CD4-positive, alpha-beta memory T cell (primary cell): ENCODE measurements around the gene HAPSTR1. TPM values are rescaled to one million over a fixed set of nuclear protein-coding genes. Genes with fewer than 3 reads are reported as not detected.

Experiments used
- CTCF ChIA-PET: fragments of 350-600 bp; sonication (Branson Sonifier 250); formaldehyde crosslinking; loops from one replicate; lab custom pipeline; 2021; ENCODE audit warnings: inconsistent platforms; ENCODE audit not compliant: partially characterized antibody; lab: Charles Lee
- POLR2A ChIA-PET: fragments of 350-600 bp; sonication (Branson Sonifier 250); formaldehyde crosslinking; loops from one replicate; lab custom pipeline; 2021; ENCODE audit not compliant: partially characterized antibody; lab: Charles Lee
- DNase-seq, 5 donors: peaks; one replicate each; pipeline versions ENCODE4 v3.0.0 to v3.0.0-alpha.2; 2020 to 2022; ENCODE audit warnings: mixed read lengths in 1 of 5
- H3K27ac ChIP-seq: one replicate; pipeline ENCODE4 v1.7.0; 2013; ENCODE audit warnings: low read depth, low read length
- H3K27me3 ChIP-seq: 2 replicates; pipeline ENCODE4 v1.7.0; 2013; ENCODE audit warnings: mild to moderate bottlenecking, low read length, moderate library complexity; ENCODE audit not compliant: insufficient read depth
- H3K36me3 ChIP-seq: 2 replicates; pipeline ENCODE4 v1.7.0; 2013; ENCODE audit warnings: mild to moderate bottlenecking, low read length, moderate library complexity; ENCODE audit not compliant: insufficient read depth
- H3K4me1 ChIP-seq: 2 replicates; pipeline ENCODE4 v1.7.0; 2013; ENCODE audit warnings: mild to moderate bottlenecking, low read length, moderate library complexity; ENCODE audit not compliant: insufficient read depth
- H3K4me3 ChIP-seq, 2 donors: one replicate each; pipeline ENCODE4 v1.7.0; 2013; ENCODE audit warnings: low read length in 2 of 2, mild to moderate bottlenecking in 1 of 2
- H3K9me3 ChIP-seq, 2 donors: one replicate each; pipeline ENCODE4 v1.7.0; 2013; ENCODE audit warnings: low read length in 2 of 2, control low read depth in 1 of 2; ENCODE audit not compliant: control insufficient read depth in 1 of 2
- H3K27ac Mint-ChIP-seq, 7 donors: one replicate each; pipeline ENCODE4 v1.8.0; 2020 to 2021; ENCODE audit warnings: mixed read lengths in 7 of 7, mild to moderate bottlenecking in 6 of 7, inconsistent platforms in 3 of 7, moderate library complexity in 3 of 7
- H3K27me3 Mint-ChIP-seq, 2 donors: one replicate each; pipeline ENCODE4 v1.8.0; 2020 to 2021; ENCODE audit warnings: mixed read lengths in 2 of 2
- H3K36me3 Mint-ChIP-seq, 2 donors: one replicate each; pipeline ENCODE4 v1.8.0; 2020 to 2021; ENCODE audit warnings: mixed read lengths in 2 of 2, inconsistent platforms in 1 of 2, mild to moderate bottlenecking in 1 of 2
- H3K4me1 Mint-ChIP-seq, 4 donors: one replicate each; pipeline ENCODE4 v1.8.0; 2020 to 2021; ENCODE audit warnings: mixed read lengths in 4 of 4, mild to moderate bottlenecking in 1 of 4
- H3K4me3 Mint-ChIP-seq, 8 donors: one replicate each; pipeline ENCODE4 v1.8.0; 2020 to 2021; ENCODE audit warnings: mixed read lengths in 8 of 8, mild to moderate bottlenecking in 7 of 8, moderate library complexity in 6 of 8, inconsistent platforms in 3 of 8
- H3K9me3 Mint-ChIP-seq, 8 donors: one replicate each; pipeline ENCODE4 v1.8.0; 2020 to 2021; ENCODE audit warnings: mixed read lengths in 8 of 8, mild to moderate bottlenecking in 5 of 8, inconsistent platforms in 3 of 8, moderate library complexity in 1 of 8
- intact Hi-C: fragments of 100-400 bp; cut with micrococcal nuclease; formaldehyde crosslinking; loops from one replicate; pipeline ENCODE4 v1.15.1; 2023
- polyA plus RNA-seq, 2 donors: library from polyadenylated mRNA; unstranded; fragments of 300-500 nt; fragmentation: Illumina TruSeq; gene quantifications; one replicate each; pipeline ENCODE4 v1.2.3, GENCODE V29; 2021
- total RNA-seq, 2 experiments: library from RNA; stranded (reverse); gene quantifications; one replicate each; pipeline ENCODE4 v1.2.3, GENCODE V29; 2021

Gene HAPSTR1
- total and polyA plus RNA-seq, 4 experiments from 2014 or later: 7.2 to 90.5 (median 55.4) TPM

DNA sequence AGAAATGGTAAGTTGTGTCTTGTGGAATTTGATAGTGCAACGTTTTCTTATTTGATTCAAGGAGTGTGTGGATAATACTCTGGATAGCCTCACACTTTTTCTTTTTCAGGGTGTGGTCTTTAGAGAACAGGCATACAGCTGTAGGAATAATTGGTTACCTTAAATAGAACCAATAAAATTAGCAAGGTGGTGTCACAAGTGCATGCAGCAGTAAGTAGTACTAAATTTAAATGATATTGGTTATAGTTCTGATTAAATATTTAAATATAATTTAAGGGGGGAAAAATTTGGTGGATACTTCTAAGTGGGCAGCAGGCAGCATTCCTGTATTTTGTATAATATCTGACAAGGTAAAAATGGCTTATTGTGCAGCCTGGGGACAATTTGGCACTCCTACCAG, 3.7 kb downstream of the HAPSTR1 start:
- peaks cover 22% of the 10 kb centered on the region for H3K36me3 ChIP-seq
- DNase-seq: no peak
- intact Hi-C loops: loop anchor here (2.0 to 10.0 kb wide), 2 partner anchors 14 to 470 kb away; partner anchors contain the start of gene METTL22

DNA sequence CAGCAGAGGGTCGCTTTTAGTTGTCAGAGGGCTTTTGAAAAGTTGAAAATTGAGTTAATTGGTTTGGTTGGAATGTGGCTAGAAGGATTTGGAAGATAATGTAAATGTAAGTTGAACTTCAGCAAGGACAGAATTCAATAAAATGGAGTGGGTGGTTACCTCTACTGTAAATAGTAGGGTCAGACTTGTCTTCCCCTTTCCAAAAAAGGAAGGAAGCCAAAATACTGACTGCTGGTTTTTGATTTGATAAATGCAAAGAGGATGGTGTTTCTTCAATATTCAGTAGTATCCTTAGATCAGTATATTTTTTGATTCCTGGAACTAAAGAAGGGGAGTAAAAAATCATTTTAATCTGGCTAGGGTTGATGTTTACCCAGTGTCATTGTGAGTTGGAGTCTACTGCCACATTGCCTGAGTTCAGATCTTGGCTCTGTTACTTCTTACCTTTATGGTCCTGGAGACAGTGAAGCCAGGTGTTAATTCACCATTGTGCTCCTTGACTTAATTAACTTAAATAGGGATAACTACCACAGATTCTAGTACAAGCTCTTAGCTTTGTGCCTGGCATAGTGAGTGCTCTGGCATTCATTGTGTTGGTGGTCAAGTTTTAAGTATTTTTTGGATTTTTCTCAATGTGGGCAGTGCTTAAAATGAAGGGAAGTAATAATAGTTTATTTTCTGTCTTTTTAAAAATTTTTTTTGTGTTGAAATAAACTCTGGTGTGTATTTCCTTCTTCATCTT, 4.4 kb downstream of the HAPSTR1 start:
- intact Hi-C loops: loop anchor here (2.0 to 10.0 kb wide), 2 partner anchors 13 to 471 kb away; partner anchors contain the start of gene METTL22
- peak overlapping the region; percentile 63 to 99 (median 74) for H3K4me3 Mint-ChIP-seq
- H3K9me3 Mint-ChIP-seq: peaks cover 0 to 6% (median 0%) of the 10 kb centered on the region in 8 donors
- peaks cover 80% of the 10 kb centered on the region for H3K4me1 ChIP-seq
- no peaks in the 10 kb centered on the region for H3K9me3 ChIP-seq
- H3K4me3 ChIP-seq: no peak overlapping the region
- DNase-seq: no peak
- ChIA-PET CTCF (interaction anchor here (1.0 kb wide), 1 partner anchor 87 kb away, joined by 4 read pairs; no protein-coding TSS in a partner anchor), POLR2A (interaction anchor here (1.5 kb wide), 1 partner anchor 17 kb away, joined by 4 read pairs; no protein-coding TSS in a partner anchor)
- peak overlapping the region; percentile 6 to 96 (median 58) for H3K27ac Mint-ChIP-seq
- H3K36me3 ChIP-seq: peaks cover 22% of the 10 kb centered on the region
- peaks cover 51 to 73% of the 10 kb centered on the region in 2 donors for H3K36me3 Mint-ChIP-seq
- no peak overlapping the region for H3K27ac ChIP-seq
- peaks cover 58 to 88% (median 69%) of the 10 kb centered on the region in 4 donors for H3K4me1 Mint-ChIP-seq
- no peaks in the 10 kb centered on the region for H3K27me3 Mint-ChIP-seq
- no peaks in the 10 kb centered on the region for H3K27me3 ChIP-seq

More for the DNA sequence above, 3.7 kb downstream of the HAPSTR1 start:
- Mint-ChIP-seq H3K36me3 (peaks cover 48 to 67% of the 10 kb centered on the region in 2 donors), H3K27me3 (no peaks in the 10 kb centered on the region), H3K9me3 (peaks cover 0 to 6% (median 0%) of the 10 kb centered on the region in 8 donors), H3K4me1 (peaks cover 54 to 84% (median 62%) of the 10 kb centered on the region in 4 donors), H3K4me3 (peak overlapping the region; percentile 7 to 99 (median 80)), H3K27ac (peak overlapping the region in 3 of 7 donors; percentile 22 to 96 (median 50))
- ChIA-PET CTCF (interaction anchor here (1.0 kb wide), 1 partner anchor 86 kb away, joined by 4 read pairs; no protein-coding TSS in a partner anchor), POLR2A (no interaction called here)
- no peaks in the 10 kb centered on the region for H3K27me3 ChIP-seq
- peak overlapping the region in 1 of 2 donors; percentile 69 for H3K4me3 ChIP-seq
- peaks cover 77% of the 10 kb centered on the region for H3K4me1 ChIP-seq
- H3K27ac ChIP-seq: no peak overlapping the region
- no peaks in the 10 kb centered on the region for H3K9me3 ChIP-seq

DNA sequence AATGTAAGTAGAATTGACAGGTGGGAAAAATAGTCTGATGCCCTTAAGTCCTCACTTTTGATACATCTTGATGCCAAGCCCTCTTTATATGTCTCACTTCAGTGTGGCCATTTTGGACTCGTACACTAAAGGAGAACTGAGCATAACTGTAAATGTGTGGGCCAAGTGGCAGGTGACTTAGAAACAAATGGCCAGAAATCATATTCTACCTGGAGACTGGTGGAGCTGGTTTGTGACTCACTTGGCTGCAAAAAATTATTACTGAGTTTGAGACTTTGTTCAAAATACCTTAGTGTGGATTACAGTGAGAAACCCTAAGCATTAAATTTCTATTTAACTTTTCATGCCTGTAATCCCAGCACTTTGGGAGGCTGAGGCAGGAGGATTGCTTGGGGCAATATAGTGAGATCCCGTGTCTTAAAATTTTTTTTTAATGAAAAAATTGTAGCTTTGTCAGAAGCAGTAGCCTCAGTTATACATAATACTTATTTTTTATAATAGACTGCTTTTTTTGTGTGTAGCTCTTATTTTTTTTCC, 5.0 kb downstream of the HAPSTR1 start:
- H3K4me1 ChIP-seq: peaks cover 85% of the 10 kb centered on the region
- H3K9me3 ChIP-seq: no peaks in the 10 kb centered on the region
- H3K36me3 ChIP-seq: peaks cover 22% of the 10 kb centered on the region
- no peaks in the 10 kb centered on the region for H3K27me3 Mint-ChIP-seq
- peak overlapping the region in 4 of 7 donors; percentile 6 to 96 (median 58) for H3K27ac Mint-ChIP-seq
- DNase-seq: no peak
- H3K36me3 Mint-ChIP-seq: peaks cover 56 to 78% of the 10 kb centered on the region in 2 donors
- POLR2A ChIA-PET: interaction anchor here (1.5 kb wide), 1 partner anchor 17 kb away, joined by 4 read pairs; no protein-coding TSS in a partner anchor
- intact Hi-C loops: loop anchor here (10.0 kb wide), 1 partner anchor 472 kb away; the partner anchor contains the start of gene METTL22
- no peak overlapping the region for H3K4me3 ChIP-seq
- peaks cover 0 to 5% (median 0%) of the 10 kb centered on the region in 8 donors for H3K9me3 Mint-ChIP-seq
- H3K27ac ChIP-seq: no peak overlapping the region
- H3K27me3 ChIP-seq: no peaks in the 10 kb centered on the region
- H3K4me1 Mint-ChIP-seq: peaks cover 62 to 88% (median 74%) of the 10 kb centered on the region in 4 donors
- CTCF ChIA-PET: interaction anchor here (0.9 to 1.1 kb wide), 2 partner anchors 42 to 295 kb away, joined by 4 read pairs; no protein-coding TSS in a partner anchor
- H3K4me3 Mint-ChIP-seq: peak overlapping the region; percentile 46 to 99 (median 70)

- Mint-ChIP-seq H3K27ac (peak overlapping the region in 6 of 7 donors; percentile 24 to 82 (median 70)), H3K27me3 (no peaks in the 10 kb centered on the region), H3K36me3 (peaks cover 64 to 88% of the 10 kb centered on the region in 2 donors), H3K4me3 (peak overlapping the region in 7 of 8 donors; percentile 69 to 80 (median 74)), H3K9me3 (peaks cover 0 to 4% (median 0%) of the 10 kb centered on the region in 8 donors), H3K4me1 (peaks cover 71 to 97% (median 84%) of the 10 kb centered on the region in 4 donors)
- Histone ChIP-seq H3K27ac (no peak overlapping the region), H3K9me3 (no peaks in the 10 kb centered on the region), H3K4me1 (peaks cover 95% of the 10 kb centered on the region), H3K27me3 (no peaks in the 10 kb centered on the region), H3K4me3 (no peak overlapping the region), H3K36me3 (peaks cover 29% of the 10 kb centered on the region)
- intact Hi-C loops: loop anchor here (10.0 kb wide), 1 partner anchor 473 kb away; the partner anchor contains the start of gene METTL22
- POLR2A ChIA-PET: interaction anchor here (0.6 to 1.5 kb wide), 3 partner anchors 15 to 28 kb away, joined by 4 read pairs; no protein-coding TSS in a partner anchor
- CTCF ChIA-PET: interaction anchor here (0.9 to 1.1 kb wide), 2 partner anchors 41 to 296 kb away, joined by 4 read pairs; no protein-coding TSS in a partner anchor
- DNase-seq: no peak
Observed at GRCh38 chr16:9097266-9098219, 6.1 kb downstream of the HAPSTR1 start.

- Histone ChIP-seq H3K9me3 (no peaks in the 10 kb centered on the region), H3K27me3 (no peaks in the 10 kb centered on the region), H3K36me3 (peaks cover 30% of the 10 kb centered on the region), H3K4me1 (peaks cover 100% of the 10 kb centered on the region), H3K27ac (no peak overlapping the region), H3K4me3 (no peak overlapping the region)
- no peaks in the 10 kb centered on the region for H3K27me3 Mint-ChIP-seq
- peak overlapping the region in 5 of 7 donors; percentile 54 to 88 (median 70) for H3K27ac Mint-ChIP-seq
- peaks cover 75 to 97% (median 86%) of the 10 kb centered on the region in 4 donors for H3K4me1 Mint-ChIP-seq
- ChIA-PET CTCF (no interaction called here), POLR2A (interaction anchor here (1.2 to 6.1 kb wide), 2 partner anchors 6 to 14 kb away, joined by 4 to 76 read pairs; partner anchors contain the start of gene HAPSTR1)
- peaks cover 65 to 88% of the 10 kb centered on the region in 2 donors for H3K36me3 Mint-ChIP-seq
- intact Hi-C loops: loop anchor here (10.0 kb wide), 1 partner anchor 474 kb away; the partner anchor contains the start of gene METTL22
- no peaks in the 10 kb centered on the region for H3K9me3 Mint-ChIP-seq
- DNase-seq: no peak
- peak overlapping the region; percentile 71 to 80 (median 74) for H3K4me3 Mint-ChIP-seq
Observed at GRCh38 chr16:9098377-9099090, 7.1 kb downstream of the HAPSTR1 start.
